Measurements from ENCODE around the gene RGS6.
"Not testable (repeated sequence)": the region's sequence is repeated elsewhere in the genome, so short reads cannot be mapped to it uniquely, and the experiment has no call there.

The RGS6 gene

GRCh38 chr14:71933001-71933587 lies 865 bp downstream of the RGS6 start:
- no peak overlapping the region for H3K27ac Mint-ChIP-seq
- H3K27me3 Mint-ChIP-seq = peaks cover 49% of the 10 kb centered on the region
- peaks cover 11% of the 10 kb centered on the region for H3K4me1 Mint-ChIP-seq
- peaks cover 6% of the 10 kb centered on the region for H3K9me3 Mint-ChIP-seq
- peaks cover 1% of the 10 kb centered on the region for H3K36me3 Mint-ChIP-seq
- peak overlapping the region; percentile 51 for H3K4me3 Mint-ChIP-seq

DNA sequence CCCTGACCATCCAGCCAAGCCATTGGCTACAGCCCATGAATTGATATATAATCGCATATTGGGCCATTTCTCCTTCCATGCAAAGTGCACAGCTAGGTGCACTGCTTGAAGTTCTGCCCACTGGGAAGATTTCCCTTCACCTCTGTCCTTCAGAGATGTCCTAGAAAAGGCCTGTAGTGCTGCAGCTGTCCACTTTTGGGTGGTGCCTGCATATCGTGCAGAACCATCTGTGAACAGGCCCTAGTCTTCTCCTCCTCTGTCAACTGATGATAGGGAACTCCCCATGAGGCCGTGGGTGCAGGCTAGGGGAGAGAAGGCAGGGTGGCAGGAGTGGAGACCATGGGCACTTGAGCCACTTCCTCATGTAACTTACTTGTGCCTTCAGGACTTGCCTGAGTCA lies 6.0 kb downstream of the RGS6 start:
- not testable (repeated sequence) for H3K27ac Mint-ChIP-seq, H3K9me3 Mint-ChIP-seq, H3K36me3 Mint-ChIP-seq, H3K4me1 Mint-ChIP-seq, H3K4me3 Mint-ChIP-seq
- peaks cover 29% of the 10 kb centered on the region for H3K27me3 Mint-ChIP-seq

- not testable (repeated sequence) for H3K4me1 Mint-ChIP-seq, H3K4me3 Mint-ChIP-seq, H3K9me3 Mint-ChIP-seq, H3K36me3 Mint-ChIP-seq, H3K27ac Mint-ChIP-seq
- H3K27me3 Mint-ChIP-seq = peaks cover 23% of the 10 kb centered on the region
These were observed 7.1 kb downstream of the RGS6 start for GRCh38 chr14:71939344-71939743.

- not testable (repeated sequence) for H3K27ac Mint-ChIP-seq, H3K4me1 Mint-ChIP-seq, H3K4me3 Mint-ChIP-seq, H3K36me3 Mint-ChIP-seq, H3K9me3 Mint-ChIP-seq
- peaks cover 20% of the 10 kb centered on the region for H3K27me3 Mint-ChIP-seq
These were observed 8.3 kb downstream of the RGS6 start for GRCh38 chr14:71940500-71940899.

- not testable (repeated sequence) for H3K27ac Mint-ChIP-seq, H3K4me3 Mint-ChIP-seq, H3K9me3 Mint-ChIP-seq, H3K36me3 Mint-ChIP-seq, H3K4me1 Mint-ChIP-seq
- peaks cover 14% of the 10 kb centered on the region for H3K27me3 Mint-ChIP-seq
These were observed 9.4 kb downstream of the RGS6 start for GRCh38 chr14:71941616-71942015.

DNA sequence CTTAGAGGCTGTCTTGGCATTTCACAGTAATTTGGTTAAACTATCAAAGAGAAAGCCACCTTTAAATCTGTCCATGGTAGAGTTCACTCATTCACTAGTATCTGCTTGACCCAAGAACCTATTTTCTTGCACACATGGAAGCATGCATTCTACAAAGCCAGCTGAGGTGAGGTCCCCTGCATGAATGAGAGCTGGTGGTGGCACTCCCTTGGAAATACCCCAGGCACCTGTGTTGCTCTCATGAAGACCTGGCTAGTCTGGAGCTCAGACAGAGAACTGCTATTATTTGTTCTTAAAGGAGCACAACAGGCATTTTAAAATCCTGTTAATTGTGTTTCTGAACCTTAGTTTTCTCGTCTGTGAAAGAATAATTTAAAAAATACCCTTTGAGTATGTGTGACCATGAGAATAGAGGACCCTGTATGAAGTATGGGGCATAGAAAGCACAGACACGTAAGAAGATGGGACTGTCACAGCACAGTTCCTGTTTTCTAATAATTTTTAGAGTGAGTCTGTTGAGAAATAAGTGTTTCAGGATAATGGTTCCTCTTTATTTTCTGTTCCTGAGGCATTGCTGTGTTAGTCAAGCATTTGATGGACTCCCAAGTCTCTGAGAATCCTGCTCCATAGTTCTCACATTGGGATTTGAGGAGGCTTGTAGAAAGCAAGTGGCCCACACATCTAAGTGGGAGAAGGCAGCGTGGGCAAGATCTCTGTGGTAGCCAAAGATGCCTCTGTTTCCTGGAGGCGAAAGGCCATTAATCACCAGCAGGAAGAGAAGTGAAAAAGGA lies 10.9 kb downstream of the RGS6 start:
- H3K36me3 Mint-ChIP-seq = no peaks in the 10 kb centered on the region
- no peaks in the 10 kb centered on the region for H3K9me3 Mint-ChIP-seq

DNA sequence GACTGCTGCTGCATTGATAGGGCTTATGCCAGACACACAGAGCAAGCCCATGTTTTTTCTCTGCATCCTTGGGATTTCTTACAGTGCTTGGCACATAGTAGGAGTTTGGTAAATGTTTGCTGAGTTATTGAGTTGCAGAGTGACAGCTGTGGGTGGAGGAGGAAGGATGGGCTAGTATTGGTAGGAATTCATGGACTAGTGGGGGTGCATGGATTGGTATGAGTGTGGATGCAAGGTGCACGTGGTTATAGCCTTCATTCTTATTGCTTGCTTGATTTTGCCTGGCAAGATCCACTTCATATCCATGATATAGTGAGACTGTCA lies 11.4 kb downstream of the RGS6 start:
- Mint-ChIP-seq H3K4me3 (no peak overlapping the region), H3K27me3 (peaks cover 13% of the 10 kb centered on the region), H3K4me1 (no peaks in the 10 kb centered on the region), H3K36me3 (no peaks in the 10 kb centered on the region), H3K9me3 (no peaks in the 10 kb centered on the region), H3K27ac (no peak overlapping the region)

More for the DNA sequence above, 10.9 kb downstream of the RGS6 start:
- no peak overlapping the region for H3K4me3 Mint-ChIP-seq
- no peaks in the 10 kb centered on the region for H3K4me1 Mint-ChIP-seq
- H3K27me3 Mint-ChIP-seq = peaks cover 11% of the 10 kb centered on the region
- no peak overlapping the region for H3K27ac Mint-ChIP-seq

DNA sequence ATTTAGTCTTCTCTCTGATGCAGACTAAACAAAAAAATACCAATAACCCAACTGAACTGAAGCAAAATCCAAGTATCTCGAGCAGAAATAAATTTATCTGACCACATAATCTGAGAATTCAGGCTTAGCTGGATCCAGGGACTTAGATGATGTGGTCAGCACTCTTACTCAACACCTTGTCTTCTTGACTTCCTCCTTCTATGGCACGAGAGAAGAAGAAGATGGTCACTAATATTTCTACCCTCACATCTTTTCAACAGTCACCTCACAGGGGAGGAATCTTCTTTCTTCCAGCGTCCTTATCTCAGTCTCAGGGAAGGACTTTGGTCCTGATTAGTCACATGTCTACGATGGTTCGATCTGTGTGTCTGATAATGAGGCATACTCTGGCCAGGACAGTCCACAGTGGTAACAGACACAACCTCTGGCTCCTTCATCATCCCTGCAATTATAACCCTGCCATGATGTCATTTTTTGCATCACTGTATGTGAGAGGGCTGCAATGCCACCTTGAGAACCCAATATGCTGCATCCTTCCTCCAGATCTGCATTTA lies 15.8 kb downstream of the RGS6 start:
- Mint-ChIP-seq H3K36me3 (no peaks in the 10 kb centered on the region), H3K4me1 (no peaks in the 10 kb centered on the region), H3K27me3 (peaks cover 19% of the 10 kb centered on the region)

GRCh38 chr14:71952381-71953363 lies 20.4 kb downstream of the RGS6 start:
- Mint-ChIP-seq H3K4me1 (no peaks in the 10 kb centered on the region), H3K9me3 (peaks cover 6% of the 10 kb centered on the region), H3K27me3 (peaks cover 19% of the 10 kb centered on the region), H3K36me3 (no peaks in the 10 kb centered on the region), H3K4me3 (no peak overlapping the region), H3K27ac (no peak overlapping the region)

More for the DNA sequence above, 15.8 kb downstream of the RGS6 start:
- H3K27ac Mint-ChIP-seq = no peak overlapping the region
- H3K9me3 Mint-ChIP-seq = peaks cover 6% of the 10 kb centered on the region
- H3K4me3 Mint-ChIP-seq = no peak overlapping the region

- no peaks in the 10 kb centered on the region for H3K36me3 Mint-ChIP-seq
- no peak overlapping the region for H3K4me3 Mint-ChIP-seq
- no peak overlapping the region for H3K27ac Mint-ChIP-seq
- H3K4me1 Mint-ChIP-seq = no peaks in the 10 kb centered on the region
- peaks cover 13% of the 10 kb centered on the region for H3K27me3 Mint-ChIP-seq
- H3K9me3 Mint-ChIP-seq = no peaks in the 10 kb centered on the region
These were observed 24.8 kb downstream of the RGS6 start for GRCh38 chr14:71956920-71957563.

DNA sequence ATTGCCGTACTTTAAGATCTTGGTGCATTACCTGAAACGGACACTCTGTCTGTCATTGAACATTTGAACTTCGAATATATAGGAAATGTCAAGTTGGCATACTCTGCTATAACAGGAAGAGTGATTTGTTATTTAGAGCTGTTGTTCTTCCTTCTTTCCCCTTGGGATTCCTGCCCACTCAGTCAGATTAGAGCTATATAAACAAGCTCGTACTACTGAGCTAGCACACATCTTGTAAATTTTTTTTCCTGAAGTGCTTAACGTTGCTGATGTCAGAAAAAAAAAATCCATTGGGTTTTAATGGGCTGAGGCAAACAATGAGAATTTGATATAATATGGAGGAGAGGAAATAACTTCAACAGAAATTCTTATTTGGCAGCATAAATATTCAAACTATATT lies 26.8 kb downstream of the RGS6 start:
- Mint-ChIP-seq H3K4me1 (no peaks in the 10 kb centered on the region), H3K27me3 (peaks cover 10% of the 10 kb centered on the region), H3K36me3 (no peaks in the 10 kb centered on the region), H3K27ac (no peak overlapping the region), H3K9me3 (no peaks in the 10 kb centered on the region), H3K4me3 (no peak overlapping the region)

DNA sequence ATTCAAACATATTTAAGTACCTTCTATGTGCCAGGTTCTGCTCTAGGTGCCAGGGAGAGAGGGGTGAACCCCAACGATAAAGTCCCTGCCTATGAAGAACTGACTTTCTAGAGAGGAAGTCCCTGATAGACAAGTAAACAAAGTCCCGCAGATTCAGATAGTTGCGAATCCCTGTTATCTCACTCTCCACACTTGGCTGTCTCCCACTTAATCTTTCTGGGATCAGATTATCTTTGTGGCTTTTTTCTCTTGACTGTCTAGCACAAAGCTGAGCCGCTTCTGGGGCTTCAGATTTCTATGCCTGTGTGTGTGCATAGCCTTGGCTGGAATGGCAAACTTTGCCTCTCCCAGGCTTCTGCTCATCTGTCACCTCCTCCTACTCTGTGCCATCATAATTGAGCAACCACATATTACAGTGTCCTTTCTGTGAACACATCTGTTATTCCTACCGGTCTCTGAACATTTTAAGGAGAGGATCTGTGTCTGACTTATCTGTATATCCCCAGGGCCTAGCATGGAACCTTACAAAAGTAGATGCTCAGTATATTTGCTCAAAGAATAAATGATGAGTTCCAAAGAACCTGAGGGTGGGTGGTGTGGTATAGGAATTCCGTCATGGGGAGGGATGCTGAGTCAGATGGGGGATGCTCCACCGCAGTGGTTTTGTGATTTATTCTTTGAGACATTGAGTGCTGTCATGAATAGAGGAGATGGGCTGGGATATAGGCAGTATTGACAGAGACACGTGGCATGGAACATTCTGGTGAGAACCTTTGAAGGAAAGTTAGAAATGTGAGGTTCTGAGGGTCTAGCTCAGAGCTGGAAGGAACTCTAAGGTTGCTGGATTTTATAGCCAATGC lies 28.5 kb downstream of the RGS6 start:
- no peaks in the 10 kb centered on the region for H3K36me3 Mint-ChIP-seq
- no peak overlapping the region for H3K4me3 Mint-ChIP-seq
- H3K27ac Mint-ChIP-seq = peak overlapping the region; percentile 20
- no peaks in the 10 kb centered on the region for H3K9me3 Mint-ChIP-seq
- peaks cover 11% of the 10 kb centered on the region for H3K27me3 Mint-ChIP-seq
- H3K4me1 Mint-ChIP-seq = no peaks in the 10 kb centered on the region

- Mint-ChIP-seq H3K27ac (no peak overlapping the region), H3K4me3 (no peak overlapping the region), H3K9me3 (no peaks in the 10 kb centered on the region), H3K27me3 (peaks cover 8% of the 10 kb centered on the region), H3K4me1 (no peaks in the 10 kb centered on the region), H3K36me3 (no peaks in the 10 kb centered on the region)
These were observed 29.7 kb downstream of the RGS6 start for GRCh38 chr14:71961972-71962371.

- Mint-ChIP-seq H3K4me3 (no peak overlapping the region), H3K9me3 (no peaks in the 10 kb centered on the region), H3K27me3 (peaks cover 2% of the 10 kb centered on the region), H3K27ac (no peak overlapping the region), H3K36me3 (peaks cover 2% of the 10 kb centered on the region), H3K4me1 (peaks cover 4% of the 10 kb centered on the region)
These were observed 32.5 kb downstream of the RGS6 start for GRCh38 chr14:71964716-71965115.
